ENCODE measurements around the gene RNU1-3. TPM values are rescaled to one million over a fixed set of nuclear protein-coding genes. Genes with fewer than 3 reads are reported as not detected.
"Not testable (repeated sequence)": the region's sequence is repeated elsewhere in the genome, so short reads cannot be mapped to it uniquely, and the experiment has no call there.

Gene RNU1-3
- total and polyA plus RNA-seq, 2 of the 13 experiments (the other 11 are each of a cell fraction or from before 2014, with no cell fraction given) = under 0.01 to 11,018 TPM

GRCh38 chr1:16644482-16645270 is 22.1 kb downstream of the RNU1-3 start (continued):
- TF ChIP-seq, protein P1, sequence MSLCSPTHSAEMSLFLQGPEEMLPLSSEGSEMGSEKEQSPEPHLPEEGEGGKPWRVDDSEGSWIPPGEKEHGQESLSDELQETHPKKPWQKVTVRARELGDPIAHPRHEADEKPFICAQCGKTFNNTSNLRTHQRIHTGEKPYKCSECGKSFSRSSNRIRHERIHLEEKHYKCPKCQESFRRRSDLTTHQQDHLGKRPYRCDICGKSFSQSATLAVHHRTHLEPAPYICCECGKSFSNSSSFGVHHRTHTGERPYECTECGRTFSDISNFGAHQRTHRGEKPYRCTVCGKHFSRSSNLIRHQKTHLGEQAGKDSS (CRISPR knock-in tag; IDR thresholded peaks at IDR 0.05; ENCODE audit: borderline replicate concordance, low read depth) = peak; percentile 99
- peak; percentile 98 for TF ChIP-seq HOXA3 (CRISPR knock-in tag; IDR thresholded peaks at IDR 0.05)
- peak; percentile 91; the same call in 1 of the 2 replicates for TF ChIP-seq SNAPC2 (CRISPR knock-in tag; IDR thresholded peaks at IDR 0.05)
- peak; percentile 89; the same call in 1 of the 2 replicates for TF ChIP-seq ZNF841 (CRISPR knock-in tag; IDR thresholded peaks at IDR 0.05; ENCODE audit: borderline replicate concordance)
- peak; percentile 69; the same call in 1 of the 2 replicates for TF ChIP-seq PAF1 (CRISPR knock-in tag; IDR thresholded peaks at IDR 0.05)
- peak; percentile 96 for TF ChIP-seq ZNF501 (CRISPR knock-in tag; IDR thresholded peaks at IDR 0.05)
- TF ChIP-seq ZNF816 (CRISPR knock-in tag; IDR thresholded peaks at IDR 0.05; ENCODE audit: borderline replicate concordance) = peak; percentile 95
- peak; percentile 98 for TF ChIP-seq AKAP8 (CRISPR knock-in tag; IDR thresholded peaks at IDR 0.05)
- TF ChIP-seq, protein P2, sequence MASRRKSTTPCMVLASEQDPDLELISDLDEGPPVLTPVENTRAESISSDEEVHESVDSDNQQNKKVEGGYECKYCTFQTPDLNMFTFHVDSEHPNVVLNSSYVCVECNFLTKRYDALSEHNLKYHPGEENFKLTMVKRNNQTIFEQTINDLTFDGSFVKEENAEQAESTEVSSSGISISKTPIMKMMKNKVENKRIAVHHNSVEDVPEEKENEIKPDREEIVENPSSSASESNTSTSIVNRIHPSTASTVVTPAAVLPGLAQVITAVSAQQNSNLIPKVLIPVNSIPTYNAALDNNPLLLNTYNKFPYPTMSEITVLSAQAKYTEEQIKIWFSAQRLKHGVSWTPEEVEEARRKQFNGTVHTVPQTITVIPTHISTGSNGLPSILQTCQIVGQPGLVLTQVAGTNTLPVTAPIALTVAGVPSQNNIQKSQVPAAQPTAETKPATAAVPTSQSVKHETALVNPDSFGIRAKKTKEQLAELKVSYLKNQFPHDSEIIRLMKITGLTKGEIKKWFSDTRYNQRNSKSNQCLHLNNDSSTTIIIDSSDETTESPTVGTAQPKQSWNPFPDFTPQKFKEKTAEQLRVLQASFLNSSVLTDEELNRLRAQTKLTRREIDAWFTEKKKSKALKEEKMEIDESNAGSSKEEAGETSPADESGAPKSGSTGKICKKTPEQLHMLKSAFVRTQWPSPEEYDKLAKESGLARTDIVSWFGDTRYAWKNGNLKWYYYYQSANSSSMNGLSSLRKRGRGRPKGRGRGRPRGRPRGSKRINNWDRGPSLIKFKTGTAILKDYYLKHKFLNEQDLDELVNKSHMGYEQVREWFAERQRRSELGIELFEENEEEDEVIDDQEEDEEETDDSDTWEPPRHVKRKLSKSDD (CRISPR knock-in tag; IDR thresholded peaks at IDR 0.05; ENCODE audit: low read depth) = peak; percentile 95; the same call in 1 of the 2 replicates
- not testable (repeated sequence) for TF ChIP-seq HNF1A (IDR thresholded peaks at IDR 0.05; ENCODE audit: low read depth)
- peak; percentile 92 for TF ChIP-seq HNF1A (CRISPR knock-in tag; IDR thresholded peaks at IDR 0.05; ENCODE audit: borderline replicate concordance)
- TF ChIP-seq ZNF672 (CRISPR knock-in tag; IDR thresholded peaks at IDR 0.05) = peak; percentile 92
- peak; percentile 94 for TF ChIP-seq KLF11 (CRISPR knock-in tag; IDR thresholded peaks at IDR 0.05)
- peak; percentile 38; the same call in 1 of the 2 replicates for TF ChIP-seq ZNF24 (IDR thresholded peaks at IDR 0.05)
- TF ChIP-seq ZNF597 (CRISPR knock-in tag; IDR thresholded peaks at IDR 0.05) = peak; percentile 47; the same call in 1 of the 2 replicates
- 0 out of 2 replicates have a peak, but pooled peaks have one; percentile 25 for TF ChIP-seq TRIM22 (IDR thresholded peaks at IDR 0.05)
- TF ChIP-seq ELK4 (CRISPR knock-in tag; IDR thresholded peaks at IDR 0.05; ENCODE audit: borderline replicate concordance) = peak; percentile 78

Data from HepG2 (cell line).